Activated CD4-positive, CD25-positive, alpha-beta regulatory T cell treated with anti-CD3 and anti-CD28 coated beads, Interleukin-2, amount 50 U/mL, for 16 hours (primary cell): ENCODE data around the gene C22orf15.

ENCODE experiments used
- DNase-seq: peaks from one replicate; pipeline ENCODE4 v3.0.0-alpha.2; 2020; ENCODE audit warnings: low read depth, low spot score

Gene C22orf15

GRCh38 chr22:23772649-23773473, 10.1 kb downstream of the C22orf15 start, which contains the start of gene MMP11:
TSS of gene MMP11 (plus strand) at chr22:23772849. CDS start at chr22:23772871, 22 bp downstream.
- no peak for DNase-seq

GRCh38 chr22:23773483-23774113, 10.8 kb downstream of the C22orf15 start:
- no peak for DNase-seq

GRCh38 chr22:23774114-23774921, 11.5 kb downstream of the C22orf15 start:
- no peak for DNase-seq

- DNase-seq = no peak
These were observed 12.2 kb downstream of the C22orf15 start for GRCh38 chr22:23774922-23775436.

- no peak for DNase-seq
These were observed 13.1 kb downstream of the C22orf15 start for GRCh38 chr22:23775779-23776375.

GRCh38 chr22:23777776-23778576, 15.2 kb downstream of the C22orf15 start:
- no peak for DNase-seq

- no peak for DNase-seq
These were observed 15.7 kb downstream of the C22orf15 start for GRCh38 chr22:23778577-23778900.

GRCh38 chr22:23779083-23779482, 16.3 kb downstream of the C22orf15 start:
- no peak for DNase-seq

- DNase-seq = no peak
These were observed 16.9 kb downstream of the C22orf15 start for GRCh38 chr22:23779731-23780130.

- no peak for DNase-seq
These were observed 17.5 kb downstream of the C22orf15 start for GRCh38 chr22:23780146-23780748.

- DNase-seq = no peak
These were observed 18.3 kb downstream of the C22orf15 start for GRCh38 chr22:23781065-23781464.

- DNase-seq = no peak
These were observed 18.9 kb downstream of the C22orf15 start for GRCh38 chr22:23781511-23782183.

GRCh38 chr22:23782252-23782651, 19.5 kb downstream of the C22orf15 start:
- DNase-seq = no peak

- DNase-seq = no peak
These were observed 19.9 kb downstream of the C22orf15 start for GRCh38 chr22:23782703-23783102.

- DNase-seq = no peak
These were observed 20.7 kb downstream of the C22orf15 start for GRCh38 chr22:23783265-23784150.

GRCh38 chr22:23784215-23784732, 21.5 kb downstream of the C22orf15 start:
- DNase-seq = no peak

GRCh38 chr22:23786261-23786710, 23.5 kb downstream of the C22orf15 start:
- DNase-seq = no peak
